Stimulated activated naive CD8-positive, alpha-beta T cell treated with anti-CD3 and anti-CD28 coated beads, Interleukin-15, Interleukin-2, amounts not matched to agents 100 U/mL and 50 U/mL, for 24 hours (primary cell): Measurements from ENCODE around the gene FARS2.

Source experiments
- ATAC-seq: fragments of 150-1000 bp; cut with Tn5 transposase; one replicate; pipeline ENCODE4 v1.10.0; 2021
- DNase-seq: peaks from one replicate; pipeline ENCODE4 v3.0.0; 2021

Gene FARS2

GRCh38 chr6:5249451-5250122, 11.7 kb upstream of the FARS2 start:
- ATAC-seq (peak; percentile 43), DNase-seq (no peak)

- DNase-seq (no peak), ATAC-seq (no peak)
These were observed 10.9 kb upstream of the FARS2 start for GRCh38 chr6:5250451-5250850.

GRCh38 chr6:5250911-5251310, 10.4 kb upstream of the FARS2 start:
- ATAC-seq = no peak

GRCh38 chr6:5256952-5257351, 4.4 kb upstream of the FARS2 start:
- ATAC-seq (no peak), DNase-seq (no peak)

More at GRCh38 chr6:5250911-5251310, 10.4 kb upstream of the FARS2 start:
- no peak for DNase-seq

GRCh38 chr6:5257400-5257799, 3.9 kb upstream of the FARS2 start:
- DNase-seq (no peak), ATAC-seq (no peak)

GRCh38 chr6:5259428-5259827, 1.9 kb upstream of the FARS2 start:
- no peak for ATAC-seq
- no peak for DNase-seq

GRCh38 chr6:5260111-5260620, 1.1 kb upstream of the FARS2 start:
- ATAC-seq (peak; percentile 82), DNase-seq (peak; percentile 67)

- no peak for ATAC-seq
- no peak for DNase-seq
These were observed 314 bp downstream of the FARS2 start for GRCh38 chr6:5261545-5262109.

- no peak for DNase-seq
- ATAC-seq = no peak
These were observed 5.1 kb downstream of the FARS2 start for GRCh38 chr6:5266423-5266822.

- DNase-seq (no peak), ATAC-seq (no peak)
These were observed 8.9 kb downstream of the FARS2 start for GRCh38 chr6:5270093-5270680.

GRCh38 chr6:5271926-5272325, 10.6 kb downstream of the FARS2 start:
- DNase-seq (no peak), ATAC-seq (no peak)

- DNase-seq = no peak
- ATAC-seq = no peak
These were observed 12.9 kb downstream of the FARS2 start for GRCh38 chr6:5274231-5274630.

- no peak for ATAC-seq
- no peak for DNase-seq
These were observed 14.2 kb downstream of the FARS2 start for GRCh38 chr6:5275497-5275896.

- ATAC-seq (no peak), DNase-seq (no peak)
These were observed 15.3 kb downstream of the FARS2 start for GRCh38 chr6:5276581-5276980.

- no peak for DNase-seq
- no peak for ATAC-seq
These were observed 16.3 kb downstream of the FARS2 start for GRCh38 chr6:5277589-5277988.

- ATAC-seq (no peak), DNase-seq (no peak)
These were observed 16.7 kb downstream of the FARS2 start for GRCh38 chr6:5278047-5278446.

GRCh38 chr6:5278565-5279120, 17.3 kb downstream of the FARS2 start:
- ATAC-seq = no peak
- no peak for DNase-seq

- ATAC-seq (peak; percentile 96), DNase-seq (no peak)
These were observed 18.6 kb downstream of the FARS2 start for GRCh38 chr6:5279891-5280338.

GRCh38 chr6:5280920-5281319, 19.6 kb downstream of the FARS2 start:
- no peak for ATAC-seq
- no peak for DNase-seq

GRCh38 chr6:5282191-5282623, 20.9 kb downstream of the FARS2 start:
- no peak for DNase-seq
- no peak for ATAC-seq

GRCh38 chr6:5285081-5285480, 23.8 kb downstream of the FARS2 start:
- no peak for DNase-seq
- ATAC-seq = no peak

GRCh38 chr6:5285526-5285925, 24.2 kb downstream of the FARS2 start:
- ATAC-seq (no peak), DNase-seq (no peak)

- ATAC-seq = no peak
These were observed 25.5 kb downstream of the FARS2 start for GRCh38 chr6:5286780-5287179.

More at GRCh38 chr6:5286780-5287179, 25.5 kb downstream of the FARS2 start:
- no peak for DNase-seq
